Skeletal muscle cell (primary cell): ENCODE measurements around the gene PTPRD.
"Not testable (repeated sequence)": the region's sequence is repeated elsewhere in the genome, so short reads cannot be mapped to it uniquely, and the experiment has no call there.

Experiments
- DNase-seq: peaks from one replicate; pipeline ENCODE4 v3.0.0-alpha.2; 2010; ENCODE audit warnings: low read depth
- H3K4me3 ChIP-seq: 2 replicates; pipeline ENCODE4 v1.5.1; 2011; ENCODE audit warnings: low read depth, mild to moderate bottlenecking, control low read depth, low read length, moderate library complexity

The PTPRD gene

GRCh38 chr9:10523164-10523563, 89.6 kb downstream of the PTPRD start:
- H3K4me3 ChIP-seq: no peak overlapping the region
- no peak for DNase-seq

- H3K4me3 ChIP-seq: no peak overlapping the region
- DNase-seq: no peak
Measured at GRCh38 chr9:10512144-10512543, 100.7 kb downstream of the PTPRD start.

GRCh38 chr9:10488937-10489336, 123.9 kb downstream of the PTPRD start:
- no peak overlapping the region for H3K4me3 ChIP-seq
- no peak for DNase-seq

GRCh38 chr9:10479172-10479571, 133.6 kb downstream of the PTPRD start:
- no peak for DNase-seq
- no peak overlapping the region for H3K4me3 ChIP-seq

GRCh38 chr9:10449201-10449617, 163.6 kb downstream of the PTPRD start:
- not testable (repeated sequence) for DNase-seq, H3K4me3 ChIP-seq

GRCh38 chr9:10447036-10447435, 165.8 kb downstream of the PTPRD start:
- H3K4me3 ChIP-seq: no peak overlapping the region
- no peak for DNase-seq

GRCh38 chr9:10443868-10444204, 169.0 kb downstream of the PTPRD start:
- DNase-seq: no peak
- H3K4me3 ChIP-seq: no peak overlapping the region

GRCh38 chr9:10443181-10443867, 169.5 kb downstream of the PTPRD start:
- DNase-seq: no peak
- no peak overlapping the region for H3K4me3 ChIP-seq

- no peak overlapping the region for H3K4me3 ChIP-seq
- no peak for DNase-seq
Measured at GRCh38 chr9:10438955-10439354, 173.8 kb downstream of the PTPRD start.

GRCh38 chr9:10436756-10437155, 176.0 kb downstream of the PTPRD start:
- no peak overlapping the region for H3K4me3 ChIP-seq
- DNase-seq: no peak

- no peak for DNase-seq
Measured at GRCh38 chr9:10434412-10434811, 178.4 kb downstream of the PTPRD start.

GRCh38 chr9:10411272-10411671, 201.5 kb downstream of the PTPRD start:
- no peak for DNase-seq
- H3K4me3 ChIP-seq: no peak overlapping the region

More at GRCh38 chr9:10434412-10434811, 178.4 kb downstream of the PTPRD start:
- H3K4me3 ChIP-seq: no peak overlapping the region

GRCh38 chr9:10403283-10403682, 209.5 kb downstream of the PTPRD start:
- no peak overlapping the region for H3K4me3 ChIP-seq
- no peak for DNase-seq

- no peak for DNase-seq
- H3K4me3 ChIP-seq: no peak overlapping the region
Measured at GRCh38 chr9:10396615-10397014, 216.2 kb downstream of the PTPRD start.

- H3K4me3 ChIP-seq: no peak overlapping the region
Measured at GRCh38 chr9:10387282-10387681, 225.5 kb downstream of the PTPRD start.

GRCh38 chr9:10371824-10372223, 241.0 kb downstream of the PTPRD start:
- DNase-seq: no peak

More at GRCh38 chr9:10387282-10387681, 225.5 kb downstream of the PTPRD start:
- DNase-seq: no peak

GRCh38 chr9:10366171-10366779, 246.5 kb downstream of the PTPRD start:
- no peak for DNase-seq

More at GRCh38 chr9:10371824-10372223, 241.0 kb downstream of the PTPRD start:
- H3K4me3 ChIP-seq: no peak overlapping the region

GRCh38 chr9:10354591-10354990, 258.2 kb downstream of the PTPRD start:
- no peak overlapping the region for H3K4me3 ChIP-seq
- no peak for DNase-seq

More at GRCh38 chr9:10366171-10366779, 246.5 kb downstream of the PTPRD start:
- H3K4me3 ChIP-seq: no peak overlapping the region

- not testable (repeated sequence) for DNase-seq, H3K4me3 ChIP-seq
Measured at GRCh38 chr9:10345621-10346020, 267.2 kb downstream of the PTPRD start.

GRCh38 chr9:10341057-10341456, 271.7 kb downstream of the PTPRD start:
- DNase-seq: no peak

GRCh38 chr9:10339152-10339551, 273.6 kb downstream of the PTPRD start:
- DNase-seq: no peak
- H3K4me3 ChIP-seq: no peak overlapping the region

More at GRCh38 chr9:10341057-10341456, 271.7 kb downstream of the PTPRD start:
- no peak overlapping the region for H3K4me3 ChIP-seq
